GM18520 (cell line): ENCODE results near the gene GCLC.
"Not testable (repeated sequence)": the region's sequence is repeated elsewhere in the genome, so short reads cannot be mapped to it uniquely, and the experiment has no call there.

ENCODE experiments used
- ATAC-seq: cut with Tn5 transposase; IDR thresholded peaks from one replicate; pipeline ENCODE4 v1.9.1; 2021; ENCODE audit not compliant: unreplicated experiment

The GCLC gene

GRCh38 chr6:53495506-53496499 is 49.1 kb downstream of the GCLC start:
- no peak for ATAC-seq

- no peak for ATAC-seq
These were observed 50.8 kb downstream of the GCLC start for GRCh38 chr6:53494076-53494475.

- no peak for ATAC-seq
These were observed 51.3 kb downstream of the GCLC start for GRCh38 chr6:53493635-53494025.

- no peak for ATAC-seq
These were observed 51.9 kb downstream of the GCLC start for GRCh38 chr6:53492860-53493634.

- no peak for ATAC-seq
These were observed 57.8 kb downstream of the GCLC start for GRCh38 chr6:53487080-53487479.

- no peak for ATAC-seq
These were observed 58.2 kb downstream of the GCLC start for GRCh38 chr6:53486679-53487078.

GRCh38 chr6:53484476-53485280 is 60.2 kb downstream of the GCLC start:
- ATAC-seq: no peak

GRCh38 chr6:53483423-53484353 is 61.2 kb downstream of the GCLC start:
- ATAC-seq: no peak

GRCh38 chr6:53481323-53481722 is 63.6 kb downstream of the GCLC start:
- ATAC-seq: no peak

GRCh38 chr6:53480774-53481173 is 64.1 kb downstream of the GCLC start:
- not testable (repeated sequence) for ATAC-seq

- no peak for ATAC-seq
These were observed 65.0 kb downstream of the GCLC start for GRCh38 chr6:53479871-53480270.

- no peak for ATAC-seq
These were observed 67.9 kb downstream of the GCLC start for GRCh38 chr6:53476964-53477363.

- no peak for ATAC-seq
These were observed 70.9 kb downstream of the GCLC start for GRCh38 chr6:53474010-53474409.

- no peak for ATAC-seq
These were observed 75.7 kb downstream of the GCLC start for GRCh38 chr6:53469163-53469562.

- no peak for ATAC-seq
These were observed 78.6 kb downstream of the GCLC start for GRCh38 chr6:53466257-53466656.

GRCh38 chr6:53465732-53466131 is 79.2 kb downstream of the GCLC start:
- no peak for ATAC-seq

GRCh38 chr6:53464927-53465460 is 79.9 kb downstream of the GCLC start:
- ATAC-seq: no peak

- no peak for ATAC-seq
These were observed 80.4 kb downstream of the GCLC start for GRCh38 chr6:53464483-53464882.

GRCh38 chr6:53461696-53462095 is 83.2 kb downstream of the GCLC start:
- no peak for ATAC-seq
